Measurements from ENCODE around the gene GRM7. TPM values are rescaled to one million over a fixed set of nuclear protein-coding genes. Genes with fewer than 3 reads are reported as not detected.

The GRM7 gene
- total and polyA plus RNA-seq, 9 donors, result 0.18 to 0.85 (median 0.26) TPM; not detected in 3

GRCh38 chr3:7193269-7193668, 332.4 kb downstream of the GRM7 start:
- H3K27ac ChIP-seq, result no peak overlapping the region
- intact Hi-C loops (cut with DNase I), result no loop called here

GRCh38 chr3:7194071-7194835, 333.3 kb downstream of the GRM7 start:
- Histone ChIP-seq H3K36me3 (no peaks in the 10 kb centered on the region), H3K9me3 (no peaks in the 10 kb centered on the region), H3K4me3 (no peak overlapping the region), H3K27me3 (no peaks in the 10 kb centered on the region), H3K27ac (no peak overlapping the region), H3K4me1 (ENCODE audit: insufficient read depth) (no peaks in the 10 kb centered on the region)
- DNase-seq, result no peak
- WGBS, 3 donors, result 56 to 58% (median 57%) methylated on average over 6 of the region's 6 CpGs
- no peak for TF ChIP-seq EP300 (IDR thresholded peaks at IDR 0.05)
- no peak for TF ChIP-seq CTCF (IDR thresholded peaks at IDR 0.05)
- no peak for TF ChIP-seq POLR2A (IDR thresholded peaks at IDR 0.05)
- intact Hi-C loops (cut with DNase I), result no loop called here

More at GRCh38 chr3:7193269-7193668, 332.4 kb downstream of the GRM7 start:
- Histone ChIP-seq H3K4me3 (no peak overlapping the region), H3K27me3 (no peaks in the 10 kb centered on the region), H3K4me1 (ENCODE audit: insufficient read depth) (no peaks in the 10 kb centered on the region), H3K9me3 (no peaks in the 10 kb centered on the region), H3K36me3 (no peaks in the 10 kb centered on the region)
- TF ChIP-seq POLR2A (IDR thresholded peaks at IDR 0.05), result no peak
- TF ChIP-seq EP300 (IDR thresholded peaks at IDR 0.05), result no peak
- TF ChIP-seq CTCF (IDR thresholded peaks at IDR 0.05), result no peak
- DNase-seq, result no peak

- 96 to 97% (median 97%) methylated on average over 1 of the region's 1 CpG for WGBS, 3 donors
- Histone ChIP-seq H3K27ac (no peak overlapping the region), H3K27me3 (no peaks in the 10 kb centered on the region), H3K36me3 (no peaks in the 10 kb centered on the region), H3K9me3 (no peaks in the 10 kb centered on the region), H3K4me3 (no peak overlapping the region), H3K4me1 (ENCODE audit: insufficient read depth) (no peaks in the 10 kb centered on the region)
- no peak for TF ChIP-seq POLR2A (IDR thresholded peaks at IDR 0.05)
- TF ChIP-seq CTCF (IDR thresholded peaks at IDR 0.05), result no peak
- TF ChIP-seq EP300 (IDR thresholded peaks at IDR 0.05), result no peak
- intact Hi-C loops (cut with DNase I), result no loop called here
- DNase-seq, result no peak
Measured at GRCh38 chr3:7195934-7196333, 335.0 kb downstream of the GRM7 start.

- 61 to 75% (median 70%) methylated on average over 2 of the region's 2 CpGs for WGBS, 3 donors
- intact Hi-C loops (cut with DNase I), result no loop called here
- no peak overlapping the region for H3K27ac ChIP-seq
Measured at GRCh38 chr3:7201784-7202183, 340.9 kb downstream of the GRM7 start.

More at GRCh38 chr3:7201784-7202183, 340.9 kb downstream of the GRM7 start:
- Histone ChIP-seq H3K36me3 (no peaks in the 10 kb centered on the region), H3K9me3 (no peaks in the 10 kb centered on the region), H3K27me3 (no peaks in the 10 kb centered on the region), H3K4me1 (ENCODE audit: insufficient read depth) (no peaks in the 10 kb centered on the region), H3K4me3 (no peak overlapping the region)
- DNase-seq, result no peak
- TF ChIP-seq POLR2A (IDR thresholded peaks at IDR 0.05), result no peak
- no peak for TF ChIP-seq EP300 (IDR thresholded peaks at IDR 0.05)
